HepG2 (cell line): Measurements from ENCODE around the gene MAP3K21.

Experiments
- CBX2 ChIP-seq, 2 experiments: fragments of 200-600 bp in 1 of 2; sonication (generic); formaldehyde crosslinking in 1 of 2; IDR thresholded peaks; 2 replicates each; pipeline versions ENCODE4 v1.7.0 to v1.8.1; 2018 to 2022; ENCODE audit warnings: low read depth in 2 of 2, low read length in 1 of 2, mild to moderate bottlenecking in 1 of 2, missing genetic modification reagents in 1 of 2
- HNF4G ChIP-seq, 2 experiments: sonication (generic) in 1 of 2; formaldehyde crosslinking in 1 of 2; IDR thresholded peaks; 2 replicates each; pipeline versions ENCODE4 v1.4.0 to v1.6.1; 2011 to 2020; ENCODE audit warnings: borderline replicate concordance in 2 of 2, low read depth in 2 of 2, mild to moderate bottlenecking in 2 of 2, low read length in 1 of 2, missing genetic modification reagents in 1 of 2, moderate library complexity in 1 of 2
- KDM4B ChIP-seq: sonication (generic); formaldehyde crosslinking; IDR thresholded peaks from 2 replicates; pipeline ENCODE4 v1.4.0; 2020; ENCODE audit warnings: missing genetic modification reagents
- KLF16 ChIP-seq, 2 experiments: sonication (generic) in 1 of 2; formaldehyde crosslinking in 1 of 2; IDR thresholded peaks; 2 replicates each; pipeline versions ENCODE4 v1.6.1 to v1.8.0; 2016 to 2023; ENCODE audit warnings: missing genetic modification reagents in 2 of 2, missing compliant biosample characterization in 1 of 2
- MED13 ChIP-seq: sonication (generic); formaldehyde crosslinking; IDR thresholded peaks from 2 replicates; pipeline ENCODE4 v1.5.0; 2020; ENCODE audit warnings: missing genetic modification reagents
- MTA1 ChIP-seq: sonication (generic); formaldehyde crosslinking; IDR thresholded peaks from 2 replicates; pipeline ENCODE4 v1.4.0; 2020; ENCODE audit warnings: missing genetic modification reagents, mild to moderate bottlenecking, borderline replicate concordance
- MTF1 ChIP-seq: sonication (generic); formaldehyde crosslinking; IDR thresholded peaks from 2 replicates; pipeline ENCODE4 v1.5.0; 2020; ENCODE audit warnings: missing genetic modification reagents
- MYNN ChIP-seq: sonication (generic); formaldehyde crosslinking; IDR thresholded peaks from 2 replicates; pipeline ENCODE4 v1.4.0; 2020; ENCODE audit warnings: mild to moderate bottlenecking, low read depth, missing genetic modification reagents
- POLR2A ChIP-seq, 2 experiments: IDR thresholded peaks; 2 replicates each; pipeline ENCODE4 v1.6.1; 2011; ENCODE audit warnings: low read depth in 2 of 2, low read length in 2 of 2, mild to moderate bottlenecking in 1 of 2, moderate library complexity in 1 of 2; ENCODE audit not compliant: insufficient read depth in 1 of 2
- RNF2 ChIP-seq: fragments of 450-650 bp; conservative IDR thresholded peaks from 2 replicates; pipeline ENCODE4 v1.6.1; 2016; ENCODE audit warnings: low read depth
- SOX13 ChIP-seq, 3 experiments: fragments of 450-650 bp in 1 of 3; sonication (generic) in 1 of 3; formaldehyde crosslinking in 1 of 3; IDR thresholded peaks in 2 of 3; conservative IDR thresholded peaks in 1 of 3; 2 replicates each; pipeline versions ENCODE4 v1.5.0 to v1.6.1; 2016 to 2020; ENCODE audit warnings: antibody characterized with exemption in 1 of 3, mild to moderate bottlenecking in 1 of 3, missing compliant biosample characterization in 1 of 3, missing genetic modification reagents in 1 of 3, moderate library complexity in 1 of 3
- XRCC5 ChIP-seq: fragments of 200-400 bp; formaldehyde crosslinking; optimal IDR thresholded peaks from 2 replicates; pipeline ENCODE3; 2017; ENCODE audit warnings: mild to moderate bottlenecking, low read length
- TF ChIP-seq, protein P1 (sequence below): sonication (generic); formaldehyde crosslinking; IDR thresholded peaks from 2 replicates; pipeline ENCODE4 v1.5.0; 2020; ENCODE audit warnings: mild to moderate bottlenecking, missing genetic modification reagents, moderate library complexity
- TF ChIP-seq, protein P2 (sequence below): sonication (generic); formaldehyde crosslinking; IDR thresholded peaks from 2 replicates; pipeline ENCODE4 v1.4.0; 2020; ENCODE audit warnings: mild to moderate bottlenecking, missing genetic modification reagents

DNA sequence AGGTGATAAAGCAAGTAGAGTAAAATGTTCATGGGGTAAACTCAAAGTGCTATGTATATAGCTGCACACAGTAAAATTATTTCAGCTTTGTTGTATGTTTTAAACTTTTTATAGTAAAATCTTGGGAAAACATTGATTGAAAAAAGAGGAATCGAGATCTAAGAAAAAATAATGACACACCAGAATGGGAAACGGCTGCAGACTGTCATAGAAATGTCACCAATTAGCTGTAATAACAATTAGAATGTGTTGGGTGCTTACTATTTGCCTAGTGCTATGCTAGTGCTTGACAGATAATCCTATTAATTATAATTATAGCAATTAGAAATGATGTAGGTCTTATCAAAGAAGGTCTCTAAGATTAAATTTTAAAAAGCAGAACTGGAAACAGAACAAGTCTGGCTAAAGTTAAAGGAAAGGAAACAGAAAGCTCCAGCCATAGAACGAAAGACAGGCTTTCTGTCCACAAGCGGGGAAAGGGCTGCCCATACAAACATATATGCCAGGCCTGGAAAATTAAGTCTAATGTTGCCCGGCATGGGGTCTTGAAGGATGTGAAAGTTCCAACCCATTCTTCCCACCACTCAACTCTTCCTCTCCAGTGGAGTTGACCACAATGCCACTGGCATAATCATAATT is 37.0 kb upstream of the MAP3K21 start:
- TF ChIP-seq MYNN (no peak), SOX13 (IDR thresholded peaks at IDR 0.05) (no peak), SOX13 (CRISPR knock-in tag; conservative IDR thresholded peaks at IDR 0.05 in 1 of 2, IDR thresholded peaks at IDR 0.05 in 1 of 2) (no peak), CBX2 (IDR thresholded peaks at IDR 0.05; ENCODE audit: low read depth, low read length) (no peak), CBX2 (CRISPR knock-in tag; IDR thresholded peaks at IDR 0.05; ENCODE audit: low read depth) (no peak), MED13 (no peak), MTA1 (no peak), HNF4G (IDR thresholded peaks at IDR 0.05; ENCODE audit: borderline replicate concordance, low read depth, low read length) (no peak), HNF4G (CRISPR knock-in tag; IDR thresholded peaks at IDR 0.05; ENCODE audit: borderline replicate concordance, low read depth) (no peak), XRCC5 (no peak), POLR2A (IDR thresholded peaks at IDR 0.05; ENCODE audit: insufficient read depth in 1 of 2, low read depth in 2 of 2, low read length in 2 of 2) (no peak), KLF16 (CRISPR knock-in tag; IDR thresholded peaks at IDR 0.05) (no peak), KDM4B (CRISPR knock-in tag) (no peak), RNF2 (no peak), MTF1 (no peak)
- TF ChIP-seq, protein P1, sequence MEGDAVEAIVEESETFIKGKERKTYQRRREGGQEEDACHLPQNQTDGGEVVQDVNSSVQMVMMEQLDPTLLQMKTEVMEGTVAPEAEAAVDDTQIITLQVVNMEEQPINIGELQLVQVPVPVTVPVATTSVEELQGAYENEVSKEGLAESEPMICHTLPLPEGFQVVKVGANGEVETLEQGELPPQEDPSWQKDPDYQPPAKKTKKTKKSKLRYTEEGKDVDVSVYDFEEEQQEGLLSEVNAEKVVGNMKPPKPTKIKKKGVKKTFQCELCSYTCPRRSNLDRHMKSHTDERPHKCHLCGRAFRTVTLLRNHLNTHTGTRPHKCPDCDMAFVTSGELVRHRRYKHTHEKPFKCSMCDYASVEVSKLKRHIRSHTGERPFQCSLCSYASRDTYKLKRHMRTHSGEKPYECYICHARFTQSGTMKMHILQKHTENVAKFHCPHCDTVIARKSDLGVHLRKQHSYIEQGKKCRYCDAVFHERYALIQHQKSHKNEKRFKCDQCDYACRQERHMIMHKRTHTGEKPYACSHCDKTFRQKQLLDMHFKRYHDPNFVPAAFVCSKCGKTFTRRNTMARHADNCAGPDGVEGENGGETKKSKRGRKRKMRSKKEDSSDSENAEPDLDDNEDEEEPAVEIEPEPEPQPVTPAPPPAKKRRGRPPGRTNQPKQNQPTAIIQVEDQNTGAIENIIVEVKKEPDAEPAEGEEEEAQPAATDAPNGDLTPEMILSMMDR (CRISPR knock-in tag), result no peak
- TF ChIP-seq, protein P2, sequence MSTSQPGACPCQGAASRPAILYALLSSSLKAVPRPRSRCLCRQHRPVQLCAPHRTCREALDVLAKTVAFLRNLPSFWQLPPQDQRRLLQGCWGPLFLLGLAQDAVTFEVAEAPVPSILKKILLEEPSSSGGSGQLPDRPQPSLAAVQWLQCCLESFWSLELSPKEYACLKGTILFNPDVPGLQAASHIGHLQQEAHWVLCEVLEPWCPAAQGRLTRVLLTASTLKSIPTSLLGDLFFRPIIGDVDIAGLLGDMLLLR (CRISPR knock-in tag), result no peak
